GM10248 (cell line): ENCODE results near the gene LRRC59.

Experiments used
- CTCF ChIA-PET: fragments of 300-600 bp; sonication (Branson Sonifier 250); formaldehyde crosslinking; extraction: SDS; loops from one replicate; lab custom pipeline; 2021; ENCODE audit warnings: antibody characterized with exemption; lab: Yijun Ruan, JAX
- POLR2A ChIA-PET: fragments of 350-650 bp; sonication (Branson Sonifier 250); formaldehyde crosslinking; extraction: SDS; loops from one replicate; lab custom pipeline; 2020; ENCODE audit warnings: antibody characterized with exemption; lab: Yijun Ruan, JAX
- DNase-seq: peaks from one replicate; pipeline ENCODE4 v3.0.0; 2012; ENCODE audit errors: extremely low spot score
- TF ChIP-seq, protein P1 (sequence below): IDR thresholded peaks from 2 replicates; pipeline ENCODE4 v1.5.1; 2012; ENCODE audit warnings: mild to moderate bottlenecking, low read depth; ENCODE audit errors: extremely low read depth, missing control alignments, control extremely low read depth

LRRC59 gene

DNA sequence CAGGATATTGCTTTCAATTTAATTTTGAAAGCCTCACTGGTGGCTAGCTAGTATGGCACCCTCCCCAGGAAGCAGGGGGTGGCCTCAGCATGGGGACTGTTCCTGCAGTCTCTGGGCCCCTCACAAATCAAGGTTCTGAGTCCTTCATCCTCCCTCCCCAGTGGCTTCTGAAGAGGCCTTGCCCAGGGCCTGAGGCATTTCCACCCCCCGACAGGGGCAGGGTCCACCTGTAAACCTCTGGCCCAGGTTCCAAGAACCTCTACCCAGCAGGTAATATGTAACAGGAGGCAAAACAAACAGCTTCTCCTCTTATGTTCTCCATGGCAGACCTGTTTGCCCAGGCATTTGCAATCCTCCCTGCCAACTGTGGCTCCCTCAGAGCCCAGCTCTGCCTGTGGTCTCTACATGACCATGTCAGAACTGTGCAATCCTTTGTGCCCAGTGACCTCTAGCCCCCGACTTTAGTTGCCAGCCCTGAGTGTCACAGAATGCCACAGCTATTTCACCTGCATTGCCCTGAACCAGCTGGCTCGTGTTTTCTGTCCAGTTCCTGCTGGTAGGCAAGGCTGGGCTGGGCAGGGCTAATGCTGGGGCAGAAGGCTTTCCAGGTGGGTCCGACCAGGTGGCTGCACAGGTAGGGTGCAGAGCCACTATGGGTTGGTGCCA, 43.0 kb upstream of the LRRC59 start:
- CTCF ChIA-PET: interaction anchor here (1.0 kb wide), 2 partner anchors 43 to 184 kb away, joined by 3 read pairs; partner anchors contain the start of gene LRRC59
- TF ChIP-seq, protein P1, sequence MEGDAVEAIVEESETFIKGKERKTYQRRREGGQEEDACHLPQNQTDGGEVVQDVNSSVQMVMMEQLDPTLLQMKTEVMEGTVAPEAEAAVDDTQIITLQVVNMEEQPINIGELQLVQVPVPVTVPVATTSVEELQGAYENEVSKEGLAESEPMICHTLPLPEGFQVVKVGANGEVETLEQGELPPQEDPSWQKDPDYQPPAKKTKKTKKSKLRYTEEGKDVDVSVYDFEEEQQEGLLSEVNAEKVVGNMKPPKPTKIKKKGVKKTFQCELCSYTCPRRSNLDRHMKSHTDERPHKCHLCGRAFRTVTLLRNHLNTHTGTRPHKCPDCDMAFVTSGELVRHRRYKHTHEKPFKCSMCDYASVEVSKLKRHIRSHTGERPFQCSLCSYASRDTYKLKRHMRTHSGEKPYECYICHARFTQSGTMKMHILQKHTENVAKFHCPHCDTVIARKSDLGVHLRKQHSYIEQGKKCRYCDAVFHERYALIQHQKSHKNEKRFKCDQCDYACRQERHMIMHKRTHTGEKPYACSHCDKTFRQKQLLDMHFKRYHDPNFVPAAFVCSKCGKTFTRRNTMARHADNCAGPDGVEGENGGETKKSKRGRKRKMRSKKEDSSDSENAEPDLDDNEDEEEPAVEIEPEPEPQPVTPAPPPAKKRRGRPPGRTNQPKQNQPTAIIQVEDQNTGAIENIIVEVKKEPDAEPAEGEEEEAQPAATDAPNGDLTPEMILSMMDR: no peak
- POLR2A ChIA-PET: no interaction called here
- no peak for DNase-seq

DNA sequence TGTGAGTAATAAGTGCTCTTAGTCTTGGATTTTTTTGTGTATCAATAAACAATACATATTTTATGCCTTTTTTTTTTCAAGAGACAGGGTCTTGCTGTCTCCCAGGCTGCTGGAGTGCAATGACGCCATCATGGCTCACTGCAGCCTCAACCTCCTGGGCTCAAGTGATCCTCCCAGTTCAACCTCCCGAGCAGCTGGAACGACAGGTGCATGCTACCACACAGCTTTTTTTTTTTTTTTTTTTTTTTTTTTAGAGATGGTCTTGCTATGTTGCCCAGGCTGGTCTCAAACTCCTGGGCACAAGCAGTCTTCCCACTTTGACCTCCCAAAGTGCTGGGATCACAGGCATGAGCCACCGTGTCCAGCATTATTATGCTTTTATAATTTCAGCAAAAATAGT, 41.7 kb upstream of the LRRC59 start:
- DNase-seq: no peak
- ChIA-PET POLR2A (no interaction called here), CTCF (interaction anchor here (1.5 kb wide), 1 partner anchor 11 kb away, joined by 3 read pairs; no protein-coding TSS in a partner anchor)
- TF ChIP-seq, protein P1: no peak

DNA sequence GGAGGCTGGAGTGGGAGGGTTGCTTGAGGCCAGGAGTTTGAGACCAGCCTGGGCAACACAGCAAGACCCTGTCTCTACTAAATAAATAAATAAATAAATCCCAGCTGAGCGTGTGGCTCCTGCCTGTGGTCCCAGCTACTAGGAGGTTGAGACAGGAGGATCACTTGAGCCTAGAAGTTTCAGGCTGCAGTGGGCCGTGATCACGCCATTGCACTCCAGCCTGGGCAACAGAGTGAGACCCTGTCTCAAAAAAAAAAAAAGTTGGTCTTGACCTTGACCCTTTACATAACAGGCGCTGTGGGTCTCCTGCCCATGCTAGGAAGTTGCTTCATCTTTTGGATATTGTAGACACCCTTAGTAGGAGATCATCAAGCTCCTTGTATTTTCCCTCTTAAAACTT, 40.1 kb upstream of the LRRC59 start:
- ChIA-PET POLR2A (no interaction called here), CTCF (interaction anchor here (1.5 to 1.6 kb wide), 2 partner anchors 8 to 10 kb away, joined by 3 to 4 read pairs; no protein-coding TSS in a partner anchor)
- TF ChIP-seq, protein P1: no peak
- DNase-seq: no peak

DNA sequence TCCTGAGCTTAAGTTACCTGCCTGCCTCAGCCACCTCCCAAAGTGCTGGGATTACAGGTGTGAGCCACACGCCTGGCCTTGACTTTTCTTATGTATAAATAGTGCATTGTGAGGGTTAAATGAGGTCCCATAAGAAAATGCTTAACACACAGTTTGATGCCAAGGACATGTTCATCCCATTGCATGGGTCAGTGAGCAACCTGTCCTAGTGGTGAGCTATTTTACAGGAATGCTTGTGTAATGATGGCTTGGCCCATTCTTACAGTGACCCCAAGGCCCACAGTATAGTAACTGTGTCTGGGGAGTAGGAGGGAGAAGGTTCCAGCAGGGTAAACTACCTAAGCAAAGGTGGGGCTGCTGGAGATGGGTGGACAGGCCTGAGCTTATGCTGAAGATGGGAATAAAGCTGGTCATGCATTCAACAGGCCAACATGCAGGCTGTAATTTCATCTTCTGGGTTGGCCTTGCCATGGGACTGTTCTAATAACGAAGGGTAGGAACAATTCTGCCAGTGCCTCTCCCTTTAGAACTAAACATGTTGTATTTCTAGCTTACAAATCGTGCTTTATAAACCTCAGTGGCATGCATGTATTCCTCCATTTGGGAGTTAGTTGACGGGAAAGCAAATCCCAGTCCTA, 34.9 kb upstream of the LRRC59 start:
- POLR2A ChIA-PET: no interaction called here
- CTCF ChIA-PET: interaction anchor here (2.3 to 3.7 kb wide), 2 partner anchors 11 to 34 kb away, joined by 6 to 31 read pairs; partner anchors contain the start of gene LRRC59
- no peak for DNase-seq
- TF ChIP-seq, protein P1: no peak

DNA sequence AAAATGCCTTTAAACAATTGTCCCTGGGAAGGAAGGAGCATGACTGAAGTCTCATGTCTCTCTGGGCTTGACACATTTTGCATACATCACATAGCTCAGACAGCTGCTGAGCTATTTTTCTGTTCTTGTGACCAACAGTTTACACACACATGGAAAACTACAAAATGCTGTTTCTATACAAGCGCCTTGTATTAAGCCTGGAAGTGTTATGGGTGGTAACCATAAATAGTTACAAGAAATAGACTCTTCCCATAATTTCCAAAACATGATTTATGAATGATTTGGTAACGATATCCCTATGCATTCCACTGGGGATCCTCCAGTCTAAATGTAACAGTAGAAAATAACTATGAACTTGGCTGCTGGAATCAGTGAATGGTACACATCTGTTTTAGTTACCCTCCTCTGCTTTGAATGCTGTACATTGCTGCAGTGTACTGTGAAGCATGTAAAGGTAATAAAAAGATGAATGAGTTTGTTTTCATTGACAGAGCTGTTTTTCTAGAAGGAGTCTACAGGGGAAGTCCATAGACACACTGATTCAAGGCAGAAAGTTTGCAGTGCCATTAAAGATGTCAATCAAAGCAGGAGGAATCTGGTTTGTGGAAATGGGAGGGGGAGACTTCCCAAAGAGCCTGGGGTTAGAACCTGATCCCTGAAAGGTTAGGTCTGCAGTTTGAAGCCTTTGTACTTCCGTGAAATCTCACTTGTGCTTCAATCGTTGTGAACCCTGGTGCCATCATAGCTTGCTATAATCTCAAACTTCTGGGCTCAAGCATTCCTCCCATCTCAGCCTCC, 33.7 kb upstream of the LRRC59 start:
- DNase-seq: no peak
- POLR2A ChIA-PET: no interaction called here
- TF ChIP-seq, protein P1: no peak
- CTCF ChIA-PET: interaction anchor here (3.7 kb wide), 1 partner anchor 33 kb away, joined by 31 read pairs; the partner anchor contains the start of gene LRRC59

DNA sequence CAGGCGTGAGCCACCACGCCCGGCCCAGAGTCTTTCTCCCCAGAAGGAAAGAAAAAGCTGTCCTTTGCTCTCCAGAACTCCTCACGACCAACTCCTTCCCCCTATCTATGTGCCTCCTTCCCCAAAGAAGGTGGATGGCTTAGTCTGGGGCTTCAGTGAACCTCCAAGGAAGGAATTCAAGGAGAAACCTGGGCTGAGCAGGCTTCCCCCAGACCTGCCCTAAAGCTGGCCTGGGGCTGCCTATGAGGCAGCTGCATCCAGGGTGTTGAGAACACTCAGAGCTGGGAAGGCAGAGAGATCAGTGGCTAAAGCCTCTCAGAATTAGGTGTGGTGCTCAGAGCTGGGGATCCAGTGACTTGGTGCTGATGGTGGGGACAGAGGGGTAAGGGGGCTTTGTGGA, 32.5 kb upstream of the LRRC59 start:
- no peak for DNase-seq
- POLR2A ChIA-PET: no interaction called here
- CTCF ChIA-PET: interaction anchor here (1.4 to 3.7 kb wide), 4 partner anchors 8 to 68 kb away, joined by 3 to 31 read pairs (median 4); partner anchors contain the start of gene LRRC59
- TF ChIP-seq, protein P1: no peak
